ENCODE results near the gene PRCC. TPM values are rescaled to one million over a fixed set of nuclear protein-coding genes. Genes with fewer than 3 reads are reported as not detected.

Gene PRCC
- total RNA-seq, 1 donor from 2014 or later = 39.4 TPM

DNA sequence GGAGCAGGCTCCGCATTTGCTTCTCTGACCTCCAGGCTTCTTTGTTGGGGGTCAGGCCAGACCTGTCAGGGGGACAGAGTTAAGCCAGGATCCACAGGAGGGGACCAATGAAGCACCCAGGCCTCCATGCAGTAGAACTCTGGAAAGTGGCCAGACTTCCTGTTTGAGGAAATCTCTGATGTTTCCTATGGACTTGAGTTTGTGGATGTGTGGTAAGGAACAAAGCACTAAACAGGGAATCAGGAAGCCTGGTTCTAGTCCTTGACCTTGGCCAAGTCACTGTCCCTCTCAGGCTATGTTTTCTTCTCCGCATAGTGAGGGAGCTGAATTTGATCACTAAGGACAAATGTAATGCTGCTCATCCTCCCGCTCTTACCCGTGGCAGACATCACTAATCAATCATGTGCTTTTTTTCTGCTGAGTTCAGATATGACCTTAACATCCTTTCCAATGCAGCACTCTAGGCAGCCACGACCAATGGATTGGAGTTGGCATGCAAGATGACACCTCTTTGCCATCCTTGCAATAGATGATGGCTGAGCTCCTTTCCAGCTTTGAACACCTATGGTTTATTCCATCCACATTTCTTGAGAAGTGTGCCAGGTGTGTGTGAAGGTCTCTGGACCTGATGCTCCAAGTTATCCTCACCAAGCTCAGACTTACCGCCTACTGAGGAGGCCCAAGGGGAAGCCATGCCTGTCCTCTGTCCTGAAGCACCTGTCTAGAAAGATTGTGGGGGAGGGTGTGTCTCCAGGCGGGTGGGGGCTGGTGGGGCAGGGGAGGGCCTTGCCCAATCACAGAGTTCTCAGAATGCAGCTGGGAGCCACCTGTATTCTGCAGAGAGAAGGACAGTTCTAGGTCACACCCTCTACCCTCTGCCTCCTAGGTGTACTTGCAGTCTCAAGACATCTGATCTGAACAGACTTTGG, 39.4 kb downstream of the PRCC start:
- no peak for DNase-seq
- intact Hi-C loops (cut with DNase I) = no loop called here
- no peak for ATAC-seq (ENCODE audit: poor library complexity)

- ATAC-seq (ENCODE audit: poor library complexity) = no peak
- intact Hi-C loops (cut with DNase I) = no loop called here
Measured at GRCh38 chr1:156807627-156808026, 40.3 kb downstream of the PRCC start.

DNA sequence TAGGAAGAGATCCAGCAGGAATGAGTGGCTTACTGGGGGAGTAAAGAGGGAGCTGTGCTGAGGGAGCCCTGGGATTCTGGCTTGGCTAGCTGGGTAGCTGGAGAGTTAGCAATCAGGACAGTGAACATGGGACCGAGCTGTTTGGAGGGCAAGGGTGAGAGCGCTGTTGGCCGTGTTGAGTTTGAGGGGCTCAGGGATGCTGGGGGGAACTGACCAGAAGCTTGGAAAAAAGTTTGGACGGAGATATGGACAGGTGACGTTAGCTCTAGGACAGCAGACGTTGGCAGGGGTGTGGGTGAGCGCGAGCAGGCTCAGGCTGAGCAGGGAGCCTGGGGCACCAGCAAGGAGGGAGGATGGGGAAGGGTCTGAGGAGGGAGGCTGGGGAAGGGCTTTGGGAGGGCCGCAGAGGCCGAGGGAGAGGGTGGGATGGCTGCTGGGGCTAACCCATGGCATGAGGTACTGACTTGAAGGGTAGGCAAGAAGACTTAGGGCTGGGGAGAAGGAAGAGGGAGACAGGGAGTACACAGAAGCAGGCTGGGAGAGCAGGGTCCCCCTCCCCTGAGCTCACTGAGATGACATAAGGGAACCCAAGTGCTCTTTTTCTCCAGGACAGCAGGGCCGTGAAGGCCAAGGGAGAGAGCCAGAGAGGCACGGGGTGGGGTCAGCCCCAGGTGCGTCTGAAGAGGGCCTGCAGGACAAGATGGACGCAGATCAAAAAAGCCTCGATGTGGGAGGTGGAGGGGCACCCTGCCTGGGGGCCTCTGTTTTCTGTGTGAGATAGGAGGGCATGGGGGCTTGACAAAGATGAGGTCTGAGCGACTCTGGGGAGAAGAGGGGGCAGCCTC, 41.1 kb downstream of the PRCC start:
- ATAC-seq (ENCODE audit: poor library complexity) (no peak), DNase-seq (no peak)
- intact Hi-C loops (cut with DNase I) = no loop called here

More at GRCh38 chr1:156807627-156808026, 40.3 kb downstream of the PRCC start:
- no peak for DNase-seq

DNA sequence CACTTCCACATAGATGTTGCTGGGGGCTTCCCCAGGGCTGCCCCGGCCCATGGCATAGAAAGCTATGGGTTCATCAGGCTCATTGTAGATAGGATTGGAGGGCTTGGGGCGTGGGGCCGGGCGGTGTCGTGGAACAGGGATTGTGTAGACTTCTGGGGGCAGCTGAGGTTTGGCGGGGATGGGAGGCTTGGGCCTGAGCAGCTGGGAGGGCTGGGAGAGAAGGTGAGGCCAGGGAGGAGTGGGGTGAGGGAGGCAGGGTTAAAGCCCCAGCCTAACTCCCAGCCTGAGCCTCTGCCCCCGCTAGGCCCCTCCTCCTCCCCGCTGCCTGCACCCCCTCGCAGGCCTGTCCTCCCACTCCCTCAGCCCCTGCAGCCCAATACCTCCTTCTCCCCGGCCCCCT, 41.9 kb downstream of the PRCC start:
- intact Hi-C loops (cut with DNase I) = no loop called here
- ATAC-seq (ENCODE audit: poor library complexity) = no peak
- DNase-seq = no peak

GRCh38 chr1:156809711-156810366, 42.5 kb downstream of the PRCC start:
- intact Hi-C loops (cut with DNase I) = no loop called here
- no peak for ATAC-seq (ENCODE audit: poor library complexity)
- no peak for DNase-seq

- DNase-seq (no peak), ATAC-seq (ENCODE audit: poor library complexity) (no peak)
- intact Hi-C loops (cut with DNase I) = no loop called here
Measured at GRCh38 chr1:156811168-156811567, 43.8 kb downstream of the PRCC start.

DNA sequence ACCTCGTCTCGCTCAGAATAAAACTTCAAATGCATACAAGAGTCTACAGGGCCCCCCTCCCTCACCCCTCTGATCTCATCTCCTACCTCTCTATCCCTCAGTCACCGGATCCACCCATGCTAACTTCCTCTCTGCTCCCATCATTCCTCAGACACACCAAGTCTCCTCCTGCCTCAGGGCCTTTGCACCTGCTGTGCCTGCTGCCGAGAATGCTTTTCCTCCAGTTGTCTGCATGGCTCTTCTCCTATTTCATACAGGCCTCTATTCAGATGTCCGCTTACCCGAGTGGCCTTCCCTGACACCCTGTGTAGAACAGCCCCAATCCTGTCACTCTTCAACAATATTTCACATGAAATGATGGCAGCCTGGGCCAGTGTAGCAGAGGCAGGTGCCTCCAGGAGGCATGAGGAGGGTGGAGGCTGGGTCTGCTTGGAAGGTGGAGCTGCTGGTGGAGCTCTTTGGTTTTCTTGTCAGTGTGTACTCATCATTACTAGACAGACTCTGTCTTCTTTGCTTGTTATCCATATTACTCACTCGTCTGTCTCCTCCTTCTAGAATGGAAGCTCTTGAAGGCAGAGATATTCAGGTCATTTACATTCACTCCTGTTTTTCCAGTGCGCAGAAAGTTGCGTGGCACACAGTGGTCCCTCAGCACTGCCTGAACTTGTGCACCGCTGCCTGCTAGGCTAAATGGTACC, 45.1 kb downstream of the PRCC start:
- ATAC-seq (ENCODE audit: poor library complexity) (no peak), DNase-seq (no peak)
- intact Hi-C loops (cut with DNase I) = no loop called here

DNA sequence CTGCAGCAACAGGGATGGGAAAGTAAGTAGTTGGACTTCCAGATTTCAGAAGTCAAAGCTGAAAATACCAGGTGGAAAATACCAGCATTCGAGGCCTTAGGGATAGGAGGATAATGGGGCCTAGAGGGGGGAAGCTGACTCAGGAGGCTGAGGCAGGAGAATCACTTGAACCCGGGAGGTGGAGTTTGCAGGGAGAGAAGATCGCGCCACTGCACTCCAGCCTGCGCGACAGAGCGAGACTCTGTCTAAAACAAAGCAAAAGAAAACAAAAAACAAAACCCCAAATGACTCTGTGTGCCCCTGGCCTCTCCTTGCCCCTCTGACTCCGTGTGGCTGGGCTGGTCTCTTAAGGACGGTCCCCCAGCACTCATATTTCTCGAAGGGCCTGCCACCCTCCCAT, 46.0 kb downstream of the PRCC start:
- ATAC-seq (ENCODE audit: poor library complexity) (no peak), DNase-seq (no peak)
- intact Hi-C loops (cut with DNase I) = no loop called here

DNA sequence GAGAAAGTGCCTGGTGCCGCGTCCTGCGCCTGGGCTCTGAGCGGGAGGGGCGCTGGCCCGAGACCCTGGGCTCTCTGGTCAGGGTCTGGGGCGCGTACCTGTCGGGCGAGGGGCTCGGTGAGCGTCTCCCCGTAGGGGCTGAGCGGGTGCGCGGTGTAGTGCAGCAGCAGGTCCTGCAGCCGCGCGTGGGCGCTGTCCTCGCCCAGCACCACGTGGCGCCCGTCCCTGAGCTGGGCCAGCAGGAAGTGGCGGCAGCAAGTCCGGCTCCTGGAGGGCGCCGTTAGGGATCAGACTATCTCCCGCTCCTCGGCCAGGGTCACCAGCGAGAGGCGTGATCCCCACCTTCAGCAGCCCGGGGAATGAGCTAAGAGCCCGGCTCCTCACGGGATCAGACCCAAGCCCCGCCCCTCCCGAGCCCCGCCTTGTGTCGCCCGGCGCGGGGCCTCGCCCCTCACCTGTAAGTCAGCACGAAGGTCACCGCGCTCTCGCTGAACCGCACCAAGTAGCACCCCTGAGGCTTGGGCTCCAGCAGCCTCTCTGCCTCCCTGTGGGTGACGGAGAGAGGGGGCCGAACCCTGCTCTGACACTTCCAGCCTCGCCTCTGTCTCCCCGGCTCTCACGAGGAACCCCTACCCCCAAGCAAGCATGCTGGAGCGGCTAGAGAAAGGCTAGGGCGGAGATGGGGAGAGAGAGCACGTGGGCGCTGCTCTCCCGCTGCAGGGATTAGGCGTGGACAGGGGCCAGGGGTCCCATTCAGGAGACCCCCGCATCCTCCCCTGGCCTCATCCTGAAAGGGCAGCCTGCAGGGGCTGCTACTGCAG, 46.6 kb downstream of the PRCC start:
- intact Hi-C loops (cut with DNase I) = no loop called here
- peak; percentile 75 for ATAC-seq (ENCODE audit: poor library complexity)
- DNase-seq = peak; percentile 77

DNA sequence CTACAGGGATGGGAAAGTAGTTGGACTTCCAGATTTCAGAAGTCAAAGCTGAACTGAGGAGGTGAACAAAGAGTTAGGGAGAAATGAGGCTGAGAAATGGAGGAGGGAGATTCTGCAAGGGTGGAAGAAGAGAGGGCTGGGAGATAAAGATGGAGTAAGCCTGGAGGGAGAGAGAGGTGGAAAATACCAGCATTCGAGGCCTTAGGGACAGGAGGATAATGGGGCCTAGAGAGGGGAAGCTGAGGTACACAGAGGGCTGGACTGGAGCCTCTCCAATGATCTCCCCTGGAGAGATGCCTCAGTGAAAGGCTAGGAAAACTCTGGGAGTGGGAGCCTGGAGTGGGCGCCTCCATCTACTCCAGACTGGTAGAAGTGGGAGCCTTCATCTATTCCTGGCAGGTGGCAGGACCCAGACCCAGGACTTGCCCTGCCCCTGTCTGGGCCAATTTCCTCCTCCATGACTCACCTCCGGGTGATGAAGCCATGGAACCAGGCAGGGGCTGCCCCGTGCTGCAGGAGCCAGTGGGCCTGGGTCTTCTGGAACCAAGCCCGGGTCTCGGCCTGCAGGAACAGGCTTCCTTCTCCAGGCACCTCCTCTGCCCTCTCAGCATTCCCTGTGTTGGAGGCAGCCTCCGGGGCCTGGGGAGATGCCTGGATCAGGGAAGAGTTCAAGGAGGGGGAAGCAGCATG, 47.4 kb downstream of the PRCC start:
- DNase-seq = no peak
- no peak for ATAC-seq (ENCODE audit: poor library complexity)
- intact Hi-C loops (cut with DNase I) = no loop called here

DNA sequence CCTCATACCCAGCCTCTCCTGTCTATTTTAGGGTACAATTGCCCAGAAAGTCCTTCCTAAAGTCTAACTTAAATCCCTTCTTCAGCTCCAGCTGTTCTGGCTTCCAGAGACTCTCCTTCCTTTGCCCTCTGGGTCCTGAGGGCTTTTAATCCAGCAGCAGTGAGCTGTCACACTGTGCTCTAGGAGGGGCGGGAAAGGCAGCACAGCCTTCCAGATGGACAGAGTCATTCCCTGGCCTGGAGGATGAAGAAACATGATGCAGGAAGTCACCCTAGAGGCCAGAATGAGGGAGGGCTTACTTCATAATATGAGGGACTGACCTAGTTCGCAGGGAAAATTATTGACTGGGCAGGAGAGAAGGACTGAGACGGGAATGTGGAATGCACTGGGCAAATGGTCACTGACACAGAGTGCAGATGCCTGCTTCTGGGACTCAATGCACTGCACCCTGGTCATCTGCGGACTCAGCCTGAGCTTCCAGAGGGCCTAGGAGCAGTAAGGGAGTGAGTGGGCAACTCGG, 48.0 kb downstream of the PRCC start:
- ATAC-seq (ENCODE audit: poor library complexity) = peak; percentile 87
- intact Hi-C loops (cut with DNase I) = no loop called here
- peak; percentile 77 for DNase-seq

GRCh38 chr1:156815961-156816422, 48.7 kb downstream of the PRCC start:
- peak; percentile 14 for ATAC-seq (ENCODE audit: poor library complexity)
- no peak for DNase-seq
- intact Hi-C loops (cut with DNase I) = no loop called here

GRCh38 chr1:156816561-156817328, 49.4 kb downstream of the PRCC start, which contains the start of gene SH2D2A:
TSS of gene SH2D2A (minus strand) at chr1:156816848. CDS start at chr1:156816708, 140 bp downstream.
- ATAC-seq (ENCODE audit: poor library complexity) = peak; percentile 44
- intact Hi-C loops (cut with DNase I) = no loop called here
- peak; percentile 68 for DNase-seq

- DNase-seq (no peak), ATAC-seq (ENCODE audit: poor library complexity) (no peak)
- intact Hi-C loops (cut with DNase I) = no loop called here
Measured at GRCh38 chr1:156821801-156822200, 54.5 kb downstream of the PRCC start.

GRCh38 chr1:156822680-156823079, 55.3 kb downstream of the PRCC start:
- ATAC-seq (ENCODE audit: poor library complexity) (no peak), DNase-seq (no peak)
- intact Hi-C loops (cut with DNase I) = no loop called here

DNA sequence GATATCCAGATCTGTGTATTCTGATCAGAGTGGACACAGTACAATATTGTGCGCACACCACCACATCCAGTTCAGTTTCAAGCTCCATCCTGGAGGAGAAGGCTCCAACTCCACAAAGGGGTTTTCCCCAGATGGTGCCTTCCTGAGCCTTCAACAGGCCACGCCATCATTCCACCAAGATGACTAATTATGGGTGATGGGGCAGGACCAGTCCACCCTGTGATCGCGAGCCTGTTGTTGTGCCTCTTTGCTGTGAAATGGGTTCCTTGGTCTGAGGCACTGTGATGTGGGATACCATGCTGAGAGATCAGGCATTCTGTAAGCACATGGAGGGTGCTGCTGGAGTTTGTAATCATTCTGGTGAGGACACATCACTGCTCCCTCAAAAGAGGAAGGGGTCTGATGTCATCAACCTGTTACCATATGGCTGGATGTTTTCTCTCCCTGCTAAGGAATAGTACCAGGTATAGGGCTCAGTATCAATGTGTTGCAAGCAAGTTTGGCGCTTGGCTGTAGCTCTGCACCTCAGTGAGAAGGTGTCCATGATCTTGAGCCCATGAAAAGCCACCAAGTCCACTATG, 56.0 kb downstream of the PRCC start:
- intact Hi-C loops (cut with DNase I) = no loop called here

More for the DNA sequence above, 56.0 kb downstream of the PRCC start:
- no peak for DNase-seq
- no peak for ATAC-seq (ENCODE audit: poor library complexity)
